Hindlimb muscle (tissue), 1 donor: ENCODE measurements around the gene CDKL5. TPM values are rescaled to one million over a fixed set of nuclear protein-coding genes. Genes with fewer than 3 reads are reported as not detected.

Experiments
- DNase-seq: peaks from one replicate; pipeline ENCODE4 v3.0.0-alpha.2; 2013
- polyA plus RNA-seq: library from polyadenylated mRNA; unstranded; fragments of 120-200 nt; gene quantifications from one replicate; pipeline ENCODE4 v1.2.1, GENCODE V29; 2013; ENCODE audit not compliant: insufficient read length

CDKL5 gene
- polyA plus RNA-seq, 1 donor = 5.6 TPM

DNA sequence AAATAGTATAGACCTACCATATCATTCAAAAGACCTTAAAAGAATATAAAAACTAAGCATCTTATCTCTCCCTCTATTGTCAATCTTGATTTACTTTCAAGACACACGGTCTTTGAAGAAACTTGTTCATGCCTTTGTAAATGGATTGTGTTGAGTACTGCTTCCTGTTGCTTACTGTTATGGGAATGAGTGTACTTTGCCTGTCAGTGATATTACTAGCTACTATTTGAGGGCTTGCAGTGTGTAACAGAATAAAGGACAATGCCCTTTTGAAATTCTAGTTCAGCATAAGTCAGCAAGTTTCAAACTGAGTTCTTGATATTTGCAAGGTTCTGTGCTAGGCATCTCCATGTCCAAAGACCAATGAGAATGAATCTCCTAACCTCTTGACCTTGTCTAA is 36.0 kb downstream of the CDKL5 start:
- DNase-seq = no peak

GRCh38 chrX:18464499-18464898 is 39.1 kb downstream of the CDKL5 start:
- DNase-seq = no peak

DNA sequence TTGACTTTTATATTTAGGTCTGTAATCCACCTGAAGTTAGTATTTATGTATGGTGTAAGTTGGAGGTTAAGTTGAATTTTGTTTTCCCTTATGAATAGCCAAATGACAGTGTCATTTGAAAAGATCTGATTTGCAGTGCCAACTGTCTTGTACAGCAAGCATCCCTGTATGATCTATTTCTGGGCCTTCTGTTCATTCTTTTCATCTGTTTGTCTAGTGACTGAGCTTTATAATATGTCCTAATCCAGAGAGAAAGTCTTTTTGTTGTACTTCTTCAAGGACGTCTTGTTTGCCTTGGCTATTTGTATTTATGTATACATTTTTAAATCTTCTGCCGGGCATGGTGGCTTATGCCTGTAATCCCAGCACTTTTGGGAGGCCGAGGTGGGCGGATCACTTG is 39.6 kb downstream of the CDKL5 start:
- DNase-seq = no peak

DNA sequence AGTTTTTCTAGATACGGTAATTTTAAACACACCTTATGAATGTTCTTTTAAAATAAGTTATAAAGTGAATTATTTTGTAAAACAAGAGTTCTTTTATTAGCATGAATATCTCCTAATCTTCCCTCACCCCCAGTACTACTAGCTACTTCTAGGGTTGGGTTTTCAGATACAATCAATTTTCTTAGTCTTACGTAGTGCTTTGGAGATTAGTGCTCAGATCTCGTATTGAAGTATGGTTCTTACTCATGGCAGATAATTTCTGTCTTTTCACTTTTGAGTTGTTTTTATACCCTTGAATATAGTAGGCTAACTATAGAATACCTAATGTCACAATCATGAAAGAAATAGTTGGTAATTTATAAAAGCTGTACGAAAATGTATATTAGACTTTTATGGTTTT is 43.2 kb downstream of the CDKL5 start:
- no peak for DNase-seq

- no peak for DNase-seq
Measured at GRCh38 chrX:18471296-18471695, 45.9 kb downstream of the CDKL5 start.

DNA sequence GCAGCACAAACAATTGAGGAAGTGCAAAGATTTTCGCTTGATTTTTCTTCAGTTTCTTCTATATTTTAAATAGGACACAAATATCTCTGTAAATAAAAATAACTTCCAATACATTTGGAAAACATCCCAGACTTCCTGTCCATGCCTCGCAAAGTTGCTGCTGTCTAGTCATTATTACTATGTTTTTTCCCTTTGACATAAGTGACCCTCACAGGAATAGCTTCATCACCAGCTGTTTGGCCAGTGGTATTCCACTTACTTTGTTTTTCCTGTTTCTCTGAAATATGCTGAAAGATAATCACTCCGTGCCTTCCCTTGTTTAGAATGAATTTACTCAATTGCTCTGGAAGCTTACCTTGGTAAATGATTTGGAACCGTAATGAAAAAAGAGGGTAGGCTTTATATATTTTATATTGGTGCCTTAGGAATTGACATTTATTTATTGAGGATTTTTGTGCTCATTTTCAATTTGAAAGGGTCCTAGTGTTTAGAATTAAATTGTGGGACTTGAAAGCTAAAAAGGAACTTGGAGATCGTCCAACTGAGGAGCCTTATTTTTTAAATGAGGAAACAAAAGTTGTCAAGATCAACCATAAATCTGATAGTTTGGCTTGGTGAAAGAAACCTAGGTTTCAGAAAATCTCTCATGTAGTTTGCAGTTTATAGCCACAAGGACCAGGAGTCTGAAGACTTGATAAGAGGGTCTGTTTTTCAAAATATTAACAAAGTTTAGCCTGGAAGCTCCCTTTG is 65.6 kb downstream of the CDKL5 start:
- DNase-seq = peak; percentile 6

GRCh38 chrX:18491587-18492340 is 66.4 kb downstream of the CDKL5 start:
- no peak for DNase-seq

DNA sequence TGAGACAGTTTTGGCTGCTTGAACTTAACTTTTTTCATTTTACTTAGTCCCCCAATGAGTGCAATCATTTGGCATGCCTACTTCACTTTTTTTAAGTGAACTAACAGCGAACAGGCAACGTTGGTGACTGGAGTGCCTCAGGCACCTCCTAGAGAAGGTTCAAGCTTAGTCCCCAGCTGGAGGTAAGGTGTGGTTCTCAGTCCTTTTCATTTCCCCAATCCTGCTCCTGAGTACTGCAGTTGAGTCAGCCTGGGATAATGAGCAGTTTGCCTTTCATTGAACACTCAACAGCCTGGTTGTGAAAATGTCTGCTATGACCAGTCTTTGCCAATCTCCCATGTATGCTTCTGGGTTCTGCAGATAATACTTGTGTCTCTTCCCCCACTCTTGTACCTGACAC is 109.5 kb downstream of the CDKL5 start:
- no peak for DNase-seq

GRCh38 chrX:18537068-18537467 is 111.7 kb downstream of the CDKL5 start:
- no peak for DNase-seq

DNA sequence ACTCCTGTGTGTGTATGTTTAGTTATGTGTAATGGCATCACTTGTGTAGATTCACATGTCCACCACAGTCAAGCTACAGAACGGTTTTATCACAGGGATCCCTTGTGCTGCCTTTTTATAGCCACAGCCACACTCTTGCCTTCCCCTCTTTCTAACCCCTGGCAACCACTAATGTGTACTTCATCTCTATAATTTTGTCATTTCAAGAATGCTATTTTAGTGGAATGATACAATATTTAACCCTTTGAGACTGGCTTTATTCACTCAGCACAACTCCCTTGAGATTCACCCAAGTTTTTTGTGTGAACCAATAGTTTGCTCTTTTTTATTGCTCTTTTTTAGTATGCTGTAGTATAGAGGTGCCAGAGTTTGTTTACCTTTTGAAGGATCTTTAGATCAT is 112.1 kb downstream of the CDKL5 start:
- DNase-seq = no peak

DNA sequence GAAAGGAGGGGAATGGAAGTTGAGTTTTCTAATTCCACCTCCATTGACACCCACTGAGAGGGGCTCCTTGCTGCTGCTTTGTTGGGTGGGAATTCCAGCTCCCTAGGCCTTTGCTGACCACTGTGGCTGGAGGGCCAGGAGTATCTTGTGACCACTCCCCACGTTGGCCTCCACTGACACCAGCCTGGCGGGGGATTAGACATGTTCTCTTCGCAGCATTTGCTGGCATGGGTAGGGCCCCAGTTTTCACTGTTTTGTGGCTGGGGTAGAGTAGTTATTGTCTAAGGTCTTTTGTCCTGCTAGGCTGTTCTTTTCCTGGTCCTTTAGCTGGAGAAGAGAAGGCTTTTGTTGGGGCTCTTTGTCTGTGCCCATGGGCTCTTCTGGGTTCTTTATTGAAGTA is 116.7 kb downstream of the CDKL5 start:
- no peak for DNase-seq

- DNase-seq = peak; percentile 36
Measured at GRCh38 chrX:18542905-18543304, 117.5 kb downstream of the CDKL5 start.

DNA sequence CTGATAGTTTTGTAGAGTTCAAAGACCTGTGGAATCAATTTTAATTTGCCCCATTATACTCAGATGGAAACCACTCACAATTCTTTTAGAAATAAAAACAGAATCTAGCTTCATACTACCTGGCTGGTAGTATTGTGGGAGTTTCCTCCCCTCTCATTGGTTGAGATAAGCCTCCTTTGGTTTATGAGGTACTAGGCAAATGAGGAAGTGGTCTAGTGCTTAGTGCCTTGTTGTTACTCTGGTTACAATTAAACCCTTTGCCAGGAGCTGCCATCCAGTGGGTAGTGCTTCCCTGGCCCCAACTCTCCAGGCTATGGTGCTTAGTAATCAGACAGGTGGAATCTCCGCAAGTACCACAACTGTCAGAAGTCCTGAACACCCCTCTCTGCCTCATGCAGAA is 118.3 kb downstream of the CDKL5 start:
- peak; percentile 3 for DNase-seq

DNA sequence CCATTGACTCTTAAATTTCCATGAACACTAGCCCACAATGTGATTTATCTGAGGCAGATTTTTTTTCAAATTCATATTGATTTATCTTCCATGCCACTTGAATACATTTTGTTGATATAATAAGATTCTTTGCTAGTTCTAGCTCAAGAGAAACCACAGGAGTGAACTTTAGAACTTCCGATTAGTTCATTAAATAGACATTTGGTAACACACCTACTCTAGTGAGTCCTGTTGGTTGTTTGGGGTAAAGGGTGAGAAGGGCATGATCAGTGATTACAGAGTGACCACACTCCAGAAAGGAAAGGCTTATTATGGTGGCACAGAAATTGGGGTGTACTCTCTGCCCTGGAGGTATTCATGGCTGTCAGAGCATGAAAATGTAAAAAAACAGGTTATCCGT is 120.4 kb downstream of the CDKL5 start:
- DNase-seq = no peak

DNA sequence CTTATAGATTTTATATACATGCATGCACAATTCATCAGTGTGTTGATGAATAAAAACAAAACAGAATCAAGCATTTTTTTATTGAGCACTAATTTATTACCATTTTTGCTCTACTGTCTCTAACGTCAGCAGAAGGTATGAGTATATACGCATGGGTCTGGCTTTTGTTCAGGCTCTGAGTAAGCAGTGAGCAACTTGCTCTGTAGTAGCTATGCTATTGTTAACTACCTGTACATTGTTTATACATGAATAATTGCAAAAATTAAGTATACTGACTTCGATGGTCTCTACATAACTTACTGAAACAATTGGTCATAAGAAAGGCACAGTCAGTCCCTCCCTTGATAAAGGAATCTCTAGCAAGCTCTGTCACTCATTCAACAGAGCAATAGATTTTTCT is 123.6 kb downstream of the CDKL5 start:
- DNase-seq = no peak

GRCh38 chrX:18549643-18550042 is 124.2 kb downstream of the CDKL5 start:
- DNase-seq = no peak

DNA sequence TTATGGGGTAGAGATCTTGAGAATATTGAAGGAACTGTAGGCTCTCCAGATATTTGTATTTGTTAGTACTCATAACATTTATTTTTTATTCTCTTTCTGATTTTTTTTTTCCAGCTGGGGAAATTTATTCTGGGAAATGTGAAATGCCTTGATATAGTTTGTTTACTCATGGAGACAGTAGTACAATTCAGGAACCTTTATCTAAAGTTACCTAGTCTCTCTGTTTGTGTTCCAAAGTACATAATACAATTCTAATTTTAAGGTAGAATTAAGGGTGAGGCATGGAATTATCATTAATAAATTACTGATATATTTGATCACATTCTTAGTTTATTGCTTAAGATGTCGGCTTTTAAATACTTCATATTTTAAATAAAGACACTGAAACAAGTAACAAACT is 132.5 kb downstream of the CDKL5 start:
- DNase-seq = no peak

DNA sequence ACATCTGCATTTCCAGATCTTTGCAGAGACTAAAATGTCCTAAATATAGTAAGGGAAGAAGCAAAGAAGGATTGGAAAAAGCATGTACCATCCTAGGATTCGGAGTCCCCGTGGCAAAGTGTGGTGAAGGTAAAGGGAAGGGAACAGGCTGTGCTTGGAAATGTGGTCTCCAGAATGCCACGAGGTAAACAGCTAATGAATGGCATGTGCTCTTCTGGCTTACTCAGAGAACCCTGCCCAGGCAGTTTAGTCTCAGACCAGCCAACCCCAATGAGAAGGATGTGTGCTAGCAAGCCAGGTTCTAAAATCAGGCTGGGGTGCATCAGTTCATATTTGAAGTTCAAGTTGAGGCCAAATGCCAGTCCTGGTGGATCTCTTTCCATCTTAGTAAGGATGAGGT is 133.4 kb downstream of the CDKL5 start:
- no peak for DNase-seq

GRCh38 chrX:18561020-18561419 is 135.6 kb downstream of the CDKL5 start:
- DNase-seq = no peak

DNA sequence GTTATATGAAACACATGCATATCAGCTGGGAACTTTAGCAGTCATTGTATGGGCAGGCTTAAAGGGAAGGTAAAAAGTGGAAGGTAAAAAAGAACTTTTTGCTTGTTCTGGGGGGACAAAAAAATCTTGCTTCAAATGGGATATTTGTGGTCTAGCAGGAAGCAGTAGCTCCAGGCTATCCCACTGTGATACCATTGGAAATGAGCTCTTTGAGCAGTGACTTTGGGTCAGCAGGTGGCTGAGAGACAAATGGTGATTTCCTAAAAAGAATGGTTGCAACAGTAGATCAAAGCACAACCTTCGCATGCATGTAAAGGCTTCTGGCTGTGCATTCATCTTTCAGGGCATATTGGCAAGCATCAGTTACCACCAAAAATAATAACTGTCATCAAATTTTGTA is 140.3 kb downstream of the CDKL5 start:
- no peak for DNase-seq

- DNase-seq = no peak
Measured at GRCh38 chrX:18566748-18567147, 141.3 kb downstream of the CDKL5 start.

- no peak for DNase-seq
Measured at GRCh38 chrX:18573556-18573955, 148.1 kb downstream of the CDKL5 start.

- DNase-seq = no peak
Measured at GRCh38 chrX:18574591-18574990, 149.2 kb downstream of the CDKL5 start.

- no peak for DNase-seq
Measured at GRCh38 chrX:18575744-18576143, 150.3 kb downstream of the CDKL5 start.
